GM12878 (cell line): ENCODE measurements around the gene COL4A1. TPM values are rescaled to one million over a fixed set of nuclear protein-coding genes. Genes with fewer than 3 reads are reported as not detected.
A peak's percentile ranks its signal among the peaks of the same experiment; 100 is the strongest.

Experiments
- ATAC-seq: fragments of 200-7000 bp; cut with Tn5 transposase; 3 replicates; pipeline ENCODE4 v1.9.1; 2020; ENCODE audit warnings: mild to moderate bottlenecking, moderate library complexity
- BruUV-seq: library from RNA; stranded (reverse); fragments of 400-500 nt; replicated peaks from 2 replicates; lab custom pipeline; 2021; lab: Mats Ljungman, UMichigan
- CTCF ChIA-PET: fragments of 300-600 bp; sonication (Branson Sonifier 250); formaldehyde crosslinking; extraction: SDS; loops from one replicate; lab custom pipeline; 2021; ENCODE audit warnings: inconsistent platforms; lab: Yijun Ruan, JAX
- POLR2A ChIA-PET: fragments of 350-600 bp; formaldehyde crosslinking; extraction: SDS; loops from one replicate; lab custom pipeline; 2021; ENCODE audit warnings: inconsistent platforms; lab: Charles Lee
- RAD21 ChIA-PET: fragments of 300-600 bp; sonication (Branson Sonifier 250); formaldehyde crosslinking; loops from one replicate; lab custom pipeline; 2023; ENCODE audit warnings: antibody characterized with exemption; ENCODE audit not compliant: unreplicated experiment; lab: Charles Lee
- SMC1A ChIA-PET: fragments of 300-600 bp; sonication (Branson Sonifier 250); formaldehyde crosslinking; loops from one replicate; lab custom pipeline; 2023; ENCODE audit not compliant: unreplicated experiment, uncharacterized antibody; lab: Charles Lee
- DNase-seq: peaks from one replicate; pipeline ENCODE4 v3.0.0-alpha.2; 2011; ENCODE audit warnings: low read depth, low spot score
- FAIRE-seq: peaks from 3 replicates; lab custom pipeline; 2011; peaks lifted over from hg19 to GRCh38; lab: Jason Lieb, UNC
- H2AFZ ChIP-seq: 2 replicates; pipeline ENCODE4 v1.6.0; 2011; ENCODE audit warnings: low read depth, low read length, control low read depth; ENCODE audit not compliant: control insufficient read depth
- H3K27ac ChIP-seq: 2 replicates; pipeline ENCODE4 v1.5.1; 2011; ENCODE audit warnings: control low read depth; ENCODE audit not compliant: control insufficient read depth, insufficient read depth
- H3K27me3 ChIP-seq, 2 experiments: replicated peaks in 1 of 2; 2 replicates each; pipeline versions ENCODE4 v1.6.0 to v1.6.1; 2011; ENCODE audit warnings: low read length in 1 of 2; ENCODE audit not compliant: control insufficient read depth in 2 of 2, insufficient read depth in 2 of 2
- H3K36me3 ChIP-seq, 2 experiments: 2 replicates each; pipeline ENCODE4 v1.5.1; 2011; ENCODE audit warnings: low read length in 1 of 2; ENCODE audit not compliant: control insufficient read depth in 2 of 2, insufficient read depth in 2 of 2
- H3K4me1 ChIP-seq: 2 replicates; pipeline ENCODE4 v1.6.1; 2011; ENCODE audit warnings: mild to moderate bottlenecking, low read length, moderate library complexity, mixed read lengths; ENCODE audit not compliant: control insufficient read depth, insufficient read depth
- H3K4me2 ChIP-seq: 2 replicates; pipeline ENCODE4 v1.6.0; 2011; ENCODE audit warnings: control low read depth; ENCODE audit not compliant: control insufficient read depth, insufficient read depth
- H3K4me3 ChIP-seq: fragments of 200-600 bp; sonication (generic); 2 replicates; pipeline ENCODE4 v1.5.1; 2016
- H3K79me2 ChIP-seq: 2 replicates; pipeline ENCODE4 v1.6.0; 2011; ENCODE audit warnings: low read length; ENCODE audit not compliant: control insufficient read depth, insufficient read depth
- H3K9ac ChIP-seq: 2 replicates; pipeline ENCODE4 v1.8.0; 2011; ENCODE audit warnings: low read length, control low read depth, mixed read lengths; ENCODE audit not compliant: control insufficient read depth, insufficient read depth
- H3K9me3 ChIP-seq: replicated peaks from 3 replicates; pipeline ENCODE4 v1.5.1; 2011; ENCODE audit warnings: mild to moderate bottlenecking, low read length; ENCODE audit not compliant: control insufficient read depth, insufficient read depth
- H4K20me1 ChIP-seq: 2 replicates; pipeline ENCODE4 v1.6.0; 2011; ENCODE audit not compliant: control insufficient read depth, insufficient read depth
- E2F8 ChIP-seq: fragments of 450-650 bp; IDR thresholded peaks from 2 replicates; pipeline ENCODE4 v1.6.1; 2018; ENCODE audit warnings: mild to moderate bottlenecking, low read depth, moderate library complexity; ENCODE audit not compliant: partially characterized antibody
- EGR1 ChIP-seq, 2 experiments: IDR thresholded peaks; 1 replicate in 1 of 2; 2 replicates in 1 of 2; pipeline ENCODE4 v1.6.1; 2011 to 2012; ENCODE audit warnings: low read depth in 2 of 2, low read length in 2 of 2, borderline replicate concordance in 1 of 2, mild to moderate bottlenecking in 1 of 2, moderate library complexity in 1 of 2
- MEF2B ChIP-seq: fragments of 450-650 bp; IDR thresholded peaks from 2 replicates; pipeline ENCODE4 v1.6.1; 2018; ENCODE audit warnings: mild to moderate bottlenecking, moderate library complexity; ENCODE audit not compliant: partially characterized antibody, poor library complexity, severe bottlenecking
- MXI1 ChIP-seq: fragments of 150-350 bp; IDR thresholded peaks from 2 replicates; pipeline ENCODE4 v1.6.1; 2011; ENCODE audit warnings: low read depth, mild to moderate bottlenecking, inconsistent platforms, low read length, improper control_type of control experiment
- RAD21 ChIP-seq: IDR thresholded peaks from 2 replicates; pipeline ENCODE4 v1.6.1; 2011; ENCODE audit warnings: mild to moderate bottlenecking, low read depth, low read length, moderate library complexity; ENCODE audit not compliant: insufficient read depth
- SIX5 ChIP-seq: IDR thresholded peaks from 2 replicates; pipeline ENCODE4 v1.6.1; 2011; ENCODE audit warnings: mild to moderate bottlenecking, low read depth, low read length, moderate library complexity; ENCODE audit not compliant: severe bottlenecking
- ZNF24 ChIP-seq: fragments of 450-650 bp; IDR thresholded peaks from 2 replicates; pipeline ENCODE4 v1.6.1; 2017; ENCODE audit warnings: antibody characterized with exemption, mild to moderate bottlenecking
- WGBS: methylation state at CpG from one replicate; pipeline ENCODE4 v1.1.6; 2016; ENCODE audit warnings: low lambda C conversion rate; ENCODE audit not compliant: insufficient replicate concordance, insufficient coverage; ENCODE audit errors: missing lambda C conversion rate; 5-methylcytosine and 5-hydroxymethylcytosine counted together
- in situ Hi-C: fragments of 300-500 bp; cut with MboI; formaldehyde crosslinking; loops from 9 replicates; pipeline ENCODE4 v1.14.3; 2018; ENCODE audit warnings: mixed read lengths
- intact Hi-C: fragments of 100-400 bp; cut with micrococcal nuclease; formaldehyde crosslinking; loops from one replicate; pipeline ENCODE4 v1.14.2; 2022; ENCODE audit not compliant: unreplicated experiment
- polyA plus RNA-seq, 11 experiments: library from polyadenylated mRNA; depleted of rRNA in 4 of 11; unstranded in 6 of 11; stranded (reverse) in 5 of 11; fragments of >200 nt; fragmentation: Nextera tagmentation in 4 of 11; fragmentation: Illumina TruSeq in 1 of 11; extraction: Ambion mirVana in 4 of 11; extraction: Trizol in 1 of 11; gene quantifications; 1 replicate in 1 of 11; 2 replicates in 10 of 11; pipeline versions ENCODE4 v1.2.1 to v1.2.3, GENCODE V29; 2011 to 2016; ENCODE audit warnings: inconsistent platforms in 2 of 11, missing spikeins in 2 of 11, low read depth in 1 of 11
- total RNA-seq, 4 experiments: library from RNA; depleted of rRNA in 3 of 4; stranded (reverse); fragments of >200 nt in 3 of 4; fragmentation: Illumina TruSeq in 1 of 4; extraction: Trizol in 1 of 4; gene quantifications; 2 replicates each; pipeline versions ENCODE4 v1.2.1 to v1.2.3, GENCODE V29; 2013 to 2021
- TF ChIP-seq, protein P1 (sequence below), 3 experiments: IDR thresholded peaks in 2 of 3; conservative IDR thresholded peaks in 1 of 3; 2 replicates each; pipeline ENCODE4 v1.5.1; 2011; ENCODE audit warnings: low read depth in 3 of 3, low read length in 3 of 3, mild to moderate bottlenecking in 3 of 3, control low read depth in 2 of 3, moderate library complexity in 2 of 3, inconsistent platforms in 1 of 3, mixed read lengths in 1 of 3; ENCODE audit not compliant: control insufficient read depth in 2 of 3, insufficient read depth in 1 of 3; ENCODE audit errors: extremely low read depth in 1 of 3

The COL4A1 gene
- total and polyA plus RNA-seq, 10 of the 15 experiments (the other 5 are each of a cell fraction or from before 2014, with no cell fraction given) = 0.07 to 0.31 (median 0.13) TPM; not detected in 6

- no peak for TF ChIP-seq SIX5
- no peak for TF ChIP-seq RAD21
- no peak for TF ChIP-seq ZNF24
- TF ChIP-seq MEF2B = no peak
- no peak for TF ChIP-seq E2F8
- TF ChIP-seq MXI1 = no peak
These were observed 46.5 kb upstream of the COL4A1 start (continued) for GRCh38 chr13:110353339-110353977.

DNA sequence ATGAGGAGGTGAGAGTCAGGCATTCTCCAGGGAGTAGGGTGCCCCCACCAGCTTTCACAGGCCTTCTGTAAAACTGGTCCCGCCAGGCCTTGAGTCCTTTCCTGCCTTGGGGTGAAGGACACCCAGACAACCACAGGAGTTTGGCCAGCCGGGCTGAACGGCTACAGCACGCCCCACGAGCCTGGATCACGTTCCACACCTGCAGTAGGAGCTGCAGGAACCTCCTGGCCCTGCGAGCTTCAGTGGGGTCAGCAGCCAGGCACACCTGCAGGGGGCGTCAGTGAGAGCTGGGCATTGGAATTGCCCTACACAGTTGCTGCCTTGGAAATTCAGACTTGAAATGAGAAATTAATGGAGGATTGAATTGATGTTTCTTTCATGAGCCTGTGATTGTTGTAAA, 45.8 kb upstream of the COL4A1 start:
- ChIA-PET POLR2A (no interaction called here), SMC1A (interaction anchor here (0.9 kb wide), 1 partner anchor 92 kb away, joined by 3 read pairs; no protein-coding TSS in a partner anchor), RAD21 (interaction anchor here (1.1 kb wide), 1 partner anchor 91 kb away, joined by 4 read pairs; no protein-coding TSS in a partner anchor), CTCF (interaction anchor here (0.8 to 1.9 kb wide), 4 partner anchors 11 to 91 kb away, joined by 3 to 7 read pairs (median 4); no protein-coding TSS in a partner anchor)
- in situ Hi-C loops = no loop called here
- FAIRE-seq = no peak
- peaks cover 0 to 4% of the 10 kb centered on the region in 2 experiments; a peak in 1 of 4 replicates for H3K27me3 ChIP-seq
- no peak for ATAC-seq
- DNase-seq = no peak
- 12% methylated on average over 7 of the region's 8 CpGs for WGBS
- no peak overlapping the region for H2AFZ ChIP-seq
- intact Hi-C loops = no loop called here
- H4K20me1 ChIP-seq = no peaks in the 10 kb centered on the region
- TF ChIP-seq, protein P1, sequence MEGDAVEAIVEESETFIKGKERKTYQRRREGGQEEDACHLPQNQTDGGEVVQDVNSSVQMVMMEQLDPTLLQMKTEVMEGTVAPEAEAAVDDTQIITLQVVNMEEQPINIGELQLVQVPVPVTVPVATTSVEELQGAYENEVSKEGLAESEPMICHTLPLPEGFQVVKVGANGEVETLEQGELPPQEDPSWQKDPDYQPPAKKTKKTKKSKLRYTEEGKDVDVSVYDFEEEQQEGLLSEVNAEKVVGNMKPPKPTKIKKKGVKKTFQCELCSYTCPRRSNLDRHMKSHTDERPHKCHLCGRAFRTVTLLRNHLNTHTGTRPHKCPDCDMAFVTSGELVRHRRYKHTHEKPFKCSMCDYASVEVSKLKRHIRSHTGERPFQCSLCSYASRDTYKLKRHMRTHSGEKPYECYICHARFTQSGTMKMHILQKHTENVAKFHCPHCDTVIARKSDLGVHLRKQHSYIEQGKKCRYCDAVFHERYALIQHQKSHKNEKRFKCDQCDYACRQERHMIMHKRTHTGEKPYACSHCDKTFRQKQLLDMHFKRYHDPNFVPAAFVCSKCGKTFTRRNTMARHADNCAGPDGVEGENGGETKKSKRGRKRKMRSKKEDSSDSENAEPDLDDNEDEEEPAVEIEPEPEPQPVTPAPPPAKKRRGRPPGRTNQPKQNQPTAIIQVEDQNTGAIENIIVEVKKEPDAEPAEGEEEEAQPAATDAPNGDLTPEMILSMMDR (IDR thresholded peaks at IDR 0.05 in 2 of 3, conservative IDR thresholded peaks at IDR 0.05 in 1 of 3; ENCODE audit: control insufficient read depth in 2 of 3, extremely low read depth in 1 of 3, insufficient read depth in 1 of 3, low read depth in 3 of 3, low read length in 3 of 3) = peak in 2 of 3 experiments; percentile 26 to 27; a peak in 3 of 6 replicates
- TF ChIP-seq EGR1 (IDR thresholded peaks at IDR 0.05; ENCODE audit: borderline replicate concordance in 1 of 2, low read depth in 2 of 2, low read length in 2 of 2) (no peak), E2F8 (no peak)
- no peaks in the 10 kb centered on the region; the same call in 1 of the 2 replicates for H3K4me1 ChIP-seq
- no peak overlapping the region for H3K4me2 ChIP-seq
- H3K9ac ChIP-seq = no peak overlapping the region
- no peak overlapping the region for H3K4me3 ChIP-seq
- no peaks in the 10 kb centered on the region for H3K9me3 ChIP-seq
- no peak overlapping the region for H3K27ac ChIP-seq
- H3K79me2 ChIP-seq = no peaks in the 10 kb centered on the region
- no TSS peak for BruUV-seq
- H3K36me3 ChIP-seq = no peaks in the 10 kb centered on the region
